Kidney glomerular epithelial cell (primary cell): ENCODE results near the gene PRKN.

Experiments
- DNase-seq: peaks from one replicate; lab custom pipeline; 2025; lab: John Stamatoyannopoulos, UW

Gene PRKN

GRCh38 chr6:162615016-162615705 is 112.4 kb downstream of the PRKN start:
- no peak for DNase-seq

- no peak for DNase-seq
Measured at GRCh38 chr6:162613310-162613709, 114.3 kb downstream of the PRKN start.

GRCh38 chr6:162612613-162613012 is 115.0 kb downstream of the PRKN start:
- no peak for DNase-seq

DNA sequence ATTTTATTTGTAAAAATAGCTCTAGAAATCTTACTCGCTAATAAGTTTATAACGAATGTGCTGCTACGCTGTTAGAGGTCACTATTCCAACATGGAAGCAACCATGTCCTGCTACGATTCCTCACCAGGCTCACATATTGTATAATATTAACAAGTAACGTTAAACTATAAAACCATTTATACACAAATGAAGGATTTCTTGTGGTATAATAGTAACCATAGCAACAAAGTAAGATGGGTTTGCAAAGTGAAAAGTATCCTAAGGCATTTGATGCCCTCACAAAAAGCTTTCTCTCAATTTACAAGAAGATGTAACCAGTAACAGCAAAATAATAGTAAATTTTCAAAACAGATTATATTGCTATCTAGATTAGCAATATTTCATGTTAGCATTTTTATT is 117.2 kb downstream of the PRKN start:
- no peak for DNase-seq

GRCh38 chr6:162605881-162606280 is 121.7 kb downstream of the PRKN start:
- no peak for DNase-seq

GRCh38 chr6:162603231-162604015 is 124.1 kb downstream of the PRKN start:
- DNase-seq = no peak

GRCh38 chr6:162602759-162603158 is 124.8 kb downstream of the PRKN start:
- DNase-seq = no peak

GRCh38 chr6:162596676-162597075 is 130.9 kb downstream of the PRKN start:
- no peak for DNase-seq

- DNase-seq = no peak
Measured at GRCh38 chr6:162591517-162591916, 136.0 kb downstream of the PRKN start.

DNA sequence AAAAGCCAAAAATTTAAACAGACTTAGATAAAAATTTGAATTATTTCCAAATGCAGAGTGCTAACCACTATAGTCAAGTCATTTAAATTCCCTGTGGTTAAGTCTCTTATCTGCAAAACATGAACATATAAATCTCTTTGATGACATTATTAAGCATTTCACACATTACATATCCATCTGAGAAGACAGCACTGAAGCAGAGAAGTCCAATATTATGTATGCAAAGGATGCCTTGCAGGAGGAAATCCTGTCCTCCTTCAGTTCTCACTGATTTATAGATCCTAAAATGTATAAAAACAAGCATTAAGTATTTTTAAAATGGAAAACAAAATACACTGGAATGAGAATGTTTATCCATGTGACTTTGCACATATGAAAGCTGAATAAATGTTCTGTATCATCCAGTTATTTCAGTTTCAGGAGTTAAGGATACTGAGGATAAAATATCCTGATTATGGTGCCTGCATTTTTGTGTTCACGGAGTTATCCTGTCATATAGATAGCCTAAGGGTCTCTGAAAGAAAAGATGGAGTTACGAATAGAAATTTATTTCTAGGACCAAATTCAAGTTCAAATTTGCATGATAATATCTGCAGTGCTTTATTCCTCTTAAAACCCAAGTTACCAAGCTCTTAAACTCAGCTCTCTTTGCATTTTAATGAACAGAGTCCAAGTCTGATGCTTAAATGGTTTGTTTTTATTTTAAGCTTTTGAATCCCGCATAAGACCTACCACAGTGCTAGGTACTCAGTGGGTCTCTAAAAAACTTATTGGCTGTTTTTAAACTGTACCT is 145.4 kb downstream of the PRKN start:
- no peak for DNase-seq

DNA sequence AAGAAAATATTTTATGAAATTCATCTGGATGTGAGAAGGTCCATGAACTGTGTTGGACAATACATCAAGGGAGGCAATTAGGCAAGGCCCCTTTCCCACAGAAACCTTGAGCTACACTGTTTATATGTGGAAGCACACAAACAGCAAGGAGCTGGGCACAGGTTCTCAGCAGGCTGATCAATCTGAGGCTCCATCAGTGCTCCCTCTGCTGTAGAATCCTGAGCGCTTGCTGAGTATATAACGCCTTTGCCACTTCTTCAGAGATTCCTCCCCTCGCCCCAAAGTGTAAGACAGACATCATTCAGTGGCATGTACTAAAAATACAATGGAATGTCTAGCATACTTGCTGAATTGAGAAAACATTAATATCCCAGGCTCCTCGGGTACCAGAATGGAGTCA is 146.9 kb downstream of the PRKN start:
- DNase-seq = no peak

- no peak for DNase-seq
Measured at GRCh38 chr6:162576016-162576415, 151.6 kb downstream of the PRKN start.

DNA sequence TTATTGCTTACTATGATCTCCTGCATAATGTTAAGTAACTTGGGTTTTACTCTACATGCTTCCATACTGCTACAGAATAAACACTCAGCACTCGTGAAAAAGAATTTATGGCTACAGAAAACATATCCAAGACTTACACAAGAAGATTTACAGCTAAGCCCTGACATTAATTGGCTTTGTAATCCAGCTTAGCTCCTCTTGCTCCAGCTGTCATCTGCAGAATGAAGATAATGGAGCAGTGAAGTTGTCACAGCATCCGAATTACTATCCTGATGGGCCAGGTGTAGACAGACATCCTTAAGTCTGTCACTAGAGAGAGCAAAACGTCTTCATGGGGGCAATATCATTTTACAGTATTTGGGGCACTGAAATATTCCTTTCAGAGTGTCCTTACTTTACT is 155.3 kb downstream of the PRKN start:
- DNase-seq = no peak

- DNase-seq = no peak
Measured at GRCh38 chr6:162568266-162568665, 159.3 kb downstream of the PRKN start.

- no peak for DNase-seq
Measured at GRCh38 chr6:162562041-162562440, 165.5 kb downstream of the PRKN start.

DNA sequence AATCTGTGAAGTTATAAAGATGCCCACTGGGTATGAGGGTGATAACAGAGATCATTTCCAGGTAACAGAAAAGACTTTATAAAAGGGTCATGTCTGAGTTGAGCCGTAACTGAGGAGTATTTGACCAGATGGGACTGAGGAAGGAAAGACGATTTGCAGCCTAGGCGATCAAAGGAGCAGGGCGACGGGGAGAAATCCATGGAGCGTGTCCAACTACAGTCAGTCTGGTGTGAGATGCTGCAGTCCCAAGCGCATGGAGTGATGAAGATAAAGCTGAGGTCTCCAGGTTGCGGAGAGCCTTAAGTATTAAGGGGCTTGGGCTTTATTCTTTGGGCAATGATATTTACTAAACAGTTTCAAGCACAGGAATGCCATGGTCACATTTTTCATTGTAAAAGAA is 166.7 kb downstream of the PRKN start:
- no peak for DNase-seq

DNA sequence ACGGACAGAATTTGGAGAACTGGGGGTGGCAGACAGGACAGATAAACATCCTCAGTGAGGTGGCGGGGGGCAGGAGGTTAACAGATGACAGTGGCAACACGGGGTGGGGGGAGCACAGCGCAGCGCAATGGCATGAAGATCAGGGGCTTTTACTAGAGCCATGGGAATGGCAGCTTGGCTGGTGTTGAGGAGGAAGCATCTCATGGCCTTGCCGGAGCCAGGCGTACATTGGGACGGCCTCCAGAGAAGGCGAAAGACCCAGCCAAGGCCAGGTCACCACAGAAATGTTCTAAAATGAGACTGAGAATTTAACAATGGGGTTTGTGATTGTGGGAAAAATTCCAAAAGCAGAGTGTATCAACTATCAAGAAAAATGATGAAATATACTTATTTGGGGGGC is 173.0 kb downstream of the PRKN start:
- no peak for DNase-seq

DNA sequence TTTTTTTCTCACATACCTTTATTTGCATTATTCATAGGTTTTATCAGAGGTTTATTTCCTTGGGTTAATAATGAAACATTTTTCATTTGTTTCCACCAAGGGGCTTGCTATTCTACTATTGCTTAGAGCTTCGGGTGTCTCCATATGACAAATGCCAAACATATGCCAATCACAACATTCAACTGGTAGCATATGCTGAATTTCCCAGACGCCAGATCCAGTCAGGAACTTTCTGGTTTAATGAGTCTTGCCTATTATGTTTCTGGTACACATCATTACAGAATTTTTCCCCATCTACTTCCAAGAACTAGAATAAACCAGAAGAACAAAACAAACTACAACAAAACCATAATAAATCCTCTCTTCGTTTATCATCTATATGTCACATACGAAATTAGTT is 180.7 kb downstream of the PRKN start:
- no peak for DNase-seq

DNA sequence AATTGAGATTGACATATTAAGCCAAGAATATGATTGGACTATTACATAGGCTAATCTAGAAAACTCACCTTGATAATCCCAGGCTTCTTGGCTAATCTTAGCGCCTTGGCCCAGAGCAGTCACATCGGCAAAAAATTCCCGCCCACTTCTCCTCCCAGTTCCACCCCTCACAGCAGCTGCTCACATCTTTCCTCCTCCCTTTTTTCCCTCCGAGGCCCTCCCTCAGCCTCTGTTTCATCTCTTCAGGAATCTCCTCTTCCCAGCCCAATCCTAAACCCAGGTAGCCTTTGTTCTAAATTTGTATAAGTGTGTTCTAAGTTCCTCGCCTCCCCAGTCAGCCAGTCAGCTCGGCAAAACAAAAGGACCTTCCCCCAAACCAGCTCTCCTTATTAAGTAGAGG is 184.3 kb downstream of the PRKN start:
- no peak for DNase-seq

DNA sequence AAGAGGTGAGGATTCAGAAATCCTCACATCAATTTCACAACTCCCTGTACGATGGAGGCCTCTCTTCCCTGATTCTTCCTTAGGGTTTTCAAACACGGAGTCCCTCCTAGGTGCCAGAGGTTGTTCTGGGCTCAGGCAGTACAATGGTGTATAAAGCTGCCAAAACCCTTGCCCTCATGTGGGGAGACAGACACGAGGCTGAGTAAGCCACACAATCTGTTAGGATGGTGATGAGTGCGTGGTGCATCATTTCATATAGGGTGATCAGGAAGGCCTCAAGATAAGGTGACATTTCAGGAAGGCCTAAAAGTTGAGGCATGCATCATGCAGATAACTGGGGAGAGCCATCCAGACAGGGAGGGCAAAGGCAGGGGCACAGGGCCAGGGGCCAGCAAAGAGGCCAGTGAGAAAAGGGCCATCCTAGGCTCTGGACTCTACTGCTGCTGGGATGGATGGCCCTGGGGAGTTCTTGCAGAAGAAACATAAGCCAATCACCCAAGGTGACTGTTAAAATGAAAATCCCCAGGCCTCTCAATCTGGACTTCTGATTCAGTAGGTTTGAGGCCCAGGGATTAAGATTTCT is 186.5 kb downstream of the PRKN start:
- no peak for DNase-seq

- no peak for DNase-seq
Measured at GRCh38 chr6:162539321-162539720, 188.2 kb downstream of the PRKN start.

GRCh38 chr6:162538643-162539064 is 188.9 kb downstream of the PRKN start:
- DNase-seq = no peak

- no peak for DNase-seq
Measured at GRCh38 chr6:162533009-162533400, 194.6 kb downstream of the PRKN start.
